Endothelial cell of hepatic sinusoid (primary cell): Measurements from ENCODE around the gene RIPOR3.

Experiments used
- in situ Hi-C: cut with HindIII; loops from 2 replicates; pipeline ENCODE4 v1.10.0; 2017; ENCODE audit warnings: low sequenced_read_pairs

RIPOR3 gene

GRCh38 chr20:50563133-50563944 is 128.0 kb downstream of the RIPOR3 start:
- in situ Hi-C loops, result loop anchor here (5.0 kb wide), 2 partner anchors 36 to 81 kb away; no protein-coding TSS in a partner anchor

DNA sequence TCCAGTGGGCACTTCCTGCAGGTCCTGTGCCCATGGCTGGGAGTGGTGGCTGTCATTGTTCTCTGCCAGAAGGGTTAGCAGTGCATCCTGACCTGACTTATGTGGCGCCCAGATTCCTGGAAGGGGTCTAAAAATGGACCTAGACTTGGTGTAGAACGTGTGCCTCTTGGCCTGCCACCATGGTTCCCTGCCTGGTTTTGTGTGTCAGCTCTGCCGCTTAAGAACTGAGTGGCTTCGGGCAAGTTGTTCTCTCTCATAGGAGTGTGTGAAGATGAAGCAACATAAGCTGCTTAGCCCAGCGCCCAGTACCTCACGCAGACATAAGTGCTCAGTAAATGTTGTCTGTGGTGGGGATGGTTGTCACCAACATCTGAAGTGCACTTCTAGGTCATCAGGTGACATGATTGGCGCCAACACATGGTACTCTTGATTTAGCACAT is 129.1 kb downstream of the RIPOR3 start:
- in situ Hi-C loops, result loop anchor here (5.0 kb wide), 2 partner anchors 35 to 80 kb away; no protein-coding TSS in a partner anchor

GRCh38 chr20:50561379-50562078 is 129.8 kb downstream of the RIPOR3 start:
- in situ Hi-C loops, result loop anchor here (5.0 kb wide), 2 partner anchors 34 to 79 kb away; no protein-coding TSS in a partner anchor

DNA sequence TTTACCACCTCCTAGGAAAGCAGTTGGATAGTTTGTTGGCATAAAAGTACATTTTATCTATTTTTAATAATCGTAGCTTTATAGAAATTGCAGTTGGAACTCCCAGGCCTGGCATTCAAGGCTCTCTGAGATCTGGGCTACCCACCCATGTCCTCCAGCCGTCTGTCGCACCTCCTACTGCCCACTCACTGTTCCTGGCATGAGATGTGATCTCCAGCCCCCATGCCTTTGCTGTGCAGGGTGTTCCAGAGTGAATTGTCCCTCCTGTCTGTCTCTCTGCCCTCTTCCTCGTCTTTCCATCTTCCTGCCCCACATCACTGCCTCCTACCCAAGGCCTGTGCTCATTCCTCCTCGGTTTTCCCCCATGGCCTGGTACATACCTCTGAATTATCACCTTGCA is 130.5 kb downstream of the RIPOR3 start:
- in situ Hi-C loops, result loop anchor here (5.0 kb wide), 2 partner anchors 34 to 79 kb away; no protein-coding TSS in a partner anchor

DNA sequence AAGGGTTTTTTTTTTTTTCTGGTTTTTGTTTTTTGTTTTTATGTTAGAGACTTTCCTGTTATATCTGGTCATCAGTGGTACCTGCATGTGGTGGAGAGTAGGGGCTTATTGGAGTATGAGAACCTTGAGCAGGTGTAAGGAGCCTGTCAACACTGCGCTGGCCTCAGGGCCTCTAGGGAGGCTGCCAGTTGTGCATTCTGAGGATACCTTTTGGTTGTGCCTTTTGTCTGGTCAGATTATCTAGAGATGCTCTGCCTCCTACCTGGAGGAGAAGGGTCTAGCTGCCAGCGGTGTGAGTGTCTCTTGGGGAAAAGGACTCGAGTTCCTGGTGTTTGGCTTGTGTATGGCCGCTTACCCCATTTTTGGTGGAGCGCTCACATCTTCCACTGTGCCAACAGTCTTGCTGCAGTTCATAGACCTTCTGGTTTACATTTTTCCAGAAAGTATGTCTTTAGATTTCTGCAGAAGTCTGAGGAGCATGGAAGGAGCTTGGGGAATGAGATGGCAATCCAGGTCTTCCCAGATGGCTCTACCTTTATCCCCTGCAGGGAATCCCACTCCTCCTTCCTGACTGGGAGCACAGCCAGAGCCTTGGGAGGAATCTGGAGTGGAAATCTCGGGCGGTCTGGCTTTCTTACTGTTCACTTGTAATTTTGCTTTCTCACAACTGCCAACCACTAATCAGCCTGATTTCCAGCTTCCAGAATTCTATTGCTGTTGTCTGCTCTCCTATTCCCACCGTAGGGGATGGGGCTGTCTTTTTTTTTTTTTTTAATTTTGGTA is 131.3 kb downstream of the RIPOR3 start:
- in situ Hi-C loops, result loop anchor here (5.0 kb wide), 2 partner anchors 33 to 78 kb away; no protein-coding TSS in a partner anchor

- in situ Hi-C loops, result no loop called here
Measured at GRCh38 chr20:50559149-50559548, 132.2 kb downstream of the RIPOR3 start.

DNA sequence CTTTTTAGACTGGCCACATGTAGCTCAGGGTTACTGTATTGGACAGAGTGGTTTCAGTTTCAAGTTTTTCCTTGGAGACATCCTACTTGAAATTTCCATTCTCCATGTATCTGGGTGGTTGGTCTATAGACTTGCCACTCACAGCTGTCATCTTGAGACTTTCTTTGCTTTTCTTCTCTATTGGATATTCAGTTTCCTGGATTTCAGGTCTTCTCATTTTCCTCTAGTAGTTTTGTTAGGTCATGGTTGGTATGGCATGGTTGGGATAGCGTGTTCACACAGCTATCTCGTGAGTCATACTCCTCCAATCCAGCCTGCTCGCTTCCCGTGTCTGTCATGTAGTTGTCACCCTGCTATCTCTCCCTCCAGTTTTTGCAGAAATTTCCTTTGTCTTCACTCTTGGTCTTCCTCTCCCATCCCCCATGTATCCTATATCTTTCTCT is 132.8 kb downstream of the RIPOR3 start:
- in situ Hi-C loops, result no loop called here

GRCh38 chr20:50557549-50558134 is 133.7 kb downstream of the RIPOR3 start:
- in situ Hi-C loops, result no loop called here

- in situ Hi-C loops, result no loop called here
Measured at GRCh38 chr20:50555662-50556061, 135.7 kb downstream of the RIPOR3 start.

DNA sequence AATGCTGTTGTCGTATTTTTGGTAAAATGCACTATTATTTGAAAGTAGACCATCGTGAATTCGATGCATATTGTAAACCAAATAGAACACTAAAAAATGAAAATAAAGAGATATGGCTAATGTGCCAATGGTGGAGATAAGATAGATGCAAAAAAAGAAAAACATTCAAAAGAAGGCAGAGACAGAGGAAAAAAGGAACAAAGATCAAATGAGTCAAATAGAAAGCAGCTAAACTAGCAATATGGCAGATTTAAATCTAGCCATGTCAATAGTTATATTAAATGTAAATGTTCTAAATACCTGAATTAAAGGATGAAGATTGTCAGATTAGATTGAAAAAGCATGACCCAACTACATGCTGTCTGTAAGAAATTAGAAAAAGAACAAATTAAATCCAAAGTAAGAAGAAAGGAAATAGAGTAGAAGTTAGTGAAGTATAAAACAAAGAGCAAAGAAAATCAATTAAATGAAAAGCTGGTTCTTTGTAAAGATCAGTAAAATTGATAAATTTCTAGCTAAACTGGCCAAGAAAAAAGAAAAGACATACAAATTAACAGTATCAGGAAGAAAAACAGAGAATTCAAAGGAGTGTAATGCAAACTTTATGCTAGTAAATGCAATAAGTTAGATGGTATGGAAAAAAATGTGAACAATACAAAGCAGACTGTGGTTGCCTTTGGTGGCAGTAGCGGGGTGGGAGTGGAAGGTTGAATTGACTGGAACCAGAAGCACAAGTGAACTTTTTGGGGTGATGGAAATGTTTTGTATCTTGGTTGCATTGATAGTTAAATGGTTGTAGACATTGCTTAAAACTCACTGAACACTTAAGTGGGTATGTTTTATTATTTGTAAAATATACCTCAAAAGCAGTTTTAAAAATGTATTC is 136.4 kb downstream of the RIPOR3 start:
- in situ Hi-C loops, result no loop called here

DNA sequence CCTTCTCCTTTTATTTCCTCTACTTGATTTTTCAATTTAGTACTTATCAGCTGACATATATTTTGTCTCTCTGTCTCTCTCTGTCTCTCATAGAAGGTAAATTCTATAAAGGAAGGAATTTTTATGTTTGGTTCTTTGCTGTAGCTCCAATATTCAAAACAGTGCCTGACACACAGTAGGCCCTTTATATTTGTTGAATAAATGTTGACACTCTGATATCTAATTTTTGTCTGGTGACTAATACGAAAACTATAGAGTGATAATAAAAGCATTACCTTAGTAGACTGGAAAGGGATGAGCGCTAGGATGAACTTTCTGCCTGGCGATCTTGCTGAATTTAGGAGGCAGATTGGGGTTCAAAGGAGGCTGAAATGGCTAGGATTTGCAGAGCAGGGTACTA is 138.4 kb downstream of the RIPOR3 start:
- in situ Hi-C loops, result no loop called here

DNA sequence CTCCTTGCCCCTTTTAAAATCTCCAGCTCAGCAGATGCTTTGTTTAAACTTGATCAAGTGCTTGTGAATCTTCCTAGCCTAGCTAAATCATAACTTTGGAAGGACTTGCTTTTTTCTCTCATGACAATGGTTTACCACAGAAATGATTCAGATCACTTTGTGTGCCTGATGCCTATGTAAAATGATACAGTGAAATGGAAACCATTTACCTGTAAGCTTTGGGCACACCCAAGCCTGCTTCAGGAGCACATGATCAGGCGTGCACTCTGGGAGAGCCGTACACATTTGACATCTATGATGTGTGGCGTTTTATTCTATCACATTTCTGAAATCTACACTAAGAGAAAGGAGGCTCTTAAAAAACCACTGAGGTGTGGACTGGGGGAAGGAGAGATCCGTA is 140.1 kb downstream of the RIPOR3 start:
- in situ Hi-C loops, result no loop called here

GRCh38 chr20:50550531-50550930 is 140.8 kb downstream of the RIPOR3 start:
- in situ Hi-C loops, result no loop called here

- in situ Hi-C loops, result no loop called here
Measured at GRCh38 chr20:50548396-50548795, 142.9 kb downstream of the RIPOR3 start.

- in situ Hi-C loops, result no loop called here
Measured at GRCh38 chr20:50547964-50548363, 143.4 kb downstream of the RIPOR3 start.

GRCh38 chr20:50546729-50547314 is 144.5 kb downstream of the RIPOR3 start:
- in situ Hi-C loops, result no loop called here

- in situ Hi-C loops, result no loop called here
Measured at GRCh38 chr20:50545126-50545525, 146.2 kb downstream of the RIPOR3 start.

DNA sequence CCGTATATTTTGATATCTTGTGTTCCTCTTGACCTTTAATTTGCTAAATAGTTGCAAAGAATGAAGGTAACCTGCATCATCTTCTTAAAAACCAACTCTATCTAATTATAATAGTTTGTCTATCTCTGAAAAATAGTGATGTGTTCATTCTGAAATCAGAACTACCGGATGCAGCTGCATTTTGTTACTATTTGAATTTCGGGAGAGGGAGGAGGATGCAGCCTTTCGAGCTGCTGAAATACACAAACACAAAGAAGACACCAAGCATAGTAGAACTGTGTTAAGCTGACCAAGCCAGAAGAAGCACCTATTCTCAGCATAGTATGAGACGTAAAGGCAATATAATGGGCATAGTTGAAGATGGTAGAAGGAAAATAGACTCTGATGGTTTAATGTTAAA is 148.0 kb downstream of the RIPOR3 start:
- in situ Hi-C loops, result no loop called here

DNA sequence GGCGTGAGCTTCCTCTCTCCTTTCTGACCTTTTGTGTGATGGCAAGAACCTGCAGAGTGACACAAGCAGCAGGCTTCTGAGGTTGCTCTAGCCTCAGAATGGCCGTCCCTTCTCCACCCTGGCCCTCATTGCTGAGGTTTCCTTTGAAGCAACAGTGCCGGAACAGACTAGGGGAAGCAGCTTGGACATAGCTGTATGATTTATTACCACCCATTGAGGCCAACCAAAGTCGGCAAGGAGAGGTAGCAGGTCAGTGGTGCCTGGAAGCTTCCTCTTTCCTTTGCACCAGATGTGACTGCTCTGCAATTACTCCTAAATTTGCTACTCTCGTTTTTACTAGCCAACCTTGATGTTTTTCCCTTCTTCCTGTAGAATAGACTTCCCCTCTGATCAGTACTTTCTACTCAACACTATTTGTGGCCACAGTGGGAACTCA is 149.7 kb downstream of the RIPOR3 start:
- in situ Hi-C loops, result no loop called here
